Measurements from ENCODE around the gene COMT.

The COMT gene

DNA sequence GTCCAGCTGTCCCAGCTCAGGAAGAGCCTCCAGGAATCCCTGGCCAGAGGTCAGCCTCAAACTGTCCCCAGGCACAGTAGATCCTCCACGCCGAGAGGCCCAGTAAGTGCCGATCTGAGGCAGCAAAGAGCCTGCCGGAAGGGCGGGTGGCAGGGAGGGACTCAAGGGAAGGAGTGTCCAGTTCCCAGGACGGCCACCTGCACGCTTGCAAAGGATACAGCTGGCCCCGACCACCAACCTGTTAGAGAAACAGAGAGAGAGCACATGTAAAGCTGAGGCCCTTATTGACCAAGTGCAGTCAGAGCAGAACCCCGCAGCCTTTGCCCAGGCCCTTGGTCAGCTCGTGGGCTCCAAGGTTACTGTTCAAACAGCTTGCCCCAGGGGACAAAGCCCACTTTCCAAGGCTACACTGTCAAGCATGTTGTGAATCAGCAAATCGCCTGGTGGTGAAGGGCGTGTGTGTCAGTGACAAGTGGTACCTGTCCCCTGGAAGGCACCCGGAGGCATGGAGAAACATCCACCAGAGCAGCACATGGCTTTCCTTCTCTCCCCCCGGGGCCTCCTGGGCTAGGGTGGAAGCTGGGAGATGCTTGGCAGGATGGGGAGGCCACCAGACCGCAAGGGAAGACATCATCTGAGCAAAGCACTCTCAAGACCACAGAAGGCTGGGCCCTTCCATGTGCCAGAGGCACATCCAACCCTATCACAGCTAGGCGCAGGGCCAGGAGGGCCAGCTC, 42.6 kb upstream of the COMT start:
- no peak overlapping the region for H3K27ac ChIP-seq

DNA sequence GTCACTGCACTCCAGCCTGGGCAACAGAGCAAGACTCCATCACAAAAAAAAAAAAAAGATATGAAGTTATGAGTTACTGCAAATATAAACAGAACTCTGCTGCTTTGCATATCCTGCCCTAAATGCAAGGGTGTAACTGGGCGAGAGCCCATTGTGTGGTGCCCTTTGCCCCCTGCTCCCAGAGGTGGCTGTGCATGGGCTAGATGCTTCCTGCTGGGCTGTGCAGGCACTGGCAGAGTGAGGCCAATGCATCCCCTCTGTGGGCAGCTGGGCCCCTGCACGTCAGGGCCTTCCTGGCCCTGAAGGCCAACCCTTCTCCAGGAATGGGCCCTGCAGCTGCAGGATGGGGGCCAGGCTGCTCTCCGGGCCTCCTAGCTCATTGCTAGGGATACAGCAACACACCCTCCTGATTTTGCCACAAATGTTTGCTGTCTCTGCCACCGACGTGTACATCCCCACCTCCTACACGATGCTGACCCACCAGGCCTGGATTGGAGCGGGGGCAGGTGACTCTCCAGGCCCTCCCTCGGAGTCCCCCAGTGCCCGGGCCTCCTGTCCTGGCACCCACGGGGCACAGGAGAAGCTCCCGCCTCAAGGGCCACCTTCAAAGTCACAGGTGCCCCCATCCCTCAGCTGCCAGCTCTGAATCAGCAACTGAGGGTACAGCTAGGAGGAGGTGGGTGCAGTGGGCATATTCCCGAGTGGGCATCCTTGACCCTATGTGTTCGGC, 40.7 kb upstream of the COMT start:
- Histone ChIP-seq H3K4me1 (ENCODE audit: low read depth, poor library complexity, severe bottlenecking) (peaks cover 4% of the 10 kb centered on the region), H3K4me2 (no peak overlapping the region)
- TF ChIP-seq, protein P1, sequence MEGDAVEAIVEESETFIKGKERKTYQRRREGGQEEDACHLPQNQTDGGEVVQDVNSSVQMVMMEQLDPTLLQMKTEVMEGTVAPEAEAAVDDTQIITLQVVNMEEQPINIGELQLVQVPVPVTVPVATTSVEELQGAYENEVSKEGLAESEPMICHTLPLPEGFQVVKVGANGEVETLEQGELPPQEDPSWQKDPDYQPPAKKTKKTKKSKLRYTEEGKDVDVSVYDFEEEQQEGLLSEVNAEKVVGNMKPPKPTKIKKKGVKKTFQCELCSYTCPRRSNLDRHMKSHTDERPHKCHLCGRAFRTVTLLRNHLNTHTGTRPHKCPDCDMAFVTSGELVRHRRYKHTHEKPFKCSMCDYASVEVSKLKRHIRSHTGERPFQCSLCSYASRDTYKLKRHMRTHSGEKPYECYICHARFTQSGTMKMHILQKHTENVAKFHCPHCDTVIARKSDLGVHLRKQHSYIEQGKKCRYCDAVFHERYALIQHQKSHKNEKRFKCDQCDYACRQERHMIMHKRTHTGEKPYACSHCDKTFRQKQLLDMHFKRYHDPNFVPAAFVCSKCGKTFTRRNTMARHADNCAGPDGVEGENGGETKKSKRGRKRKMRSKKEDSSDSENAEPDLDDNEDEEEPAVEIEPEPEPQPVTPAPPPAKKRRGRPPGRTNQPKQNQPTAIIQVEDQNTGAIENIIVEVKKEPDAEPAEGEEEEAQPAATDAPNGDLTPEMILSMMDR (conservative IDR thresholded peaks at IDR 0.05; ENCODE audit: low read depth, low read length), result no peak

More for the DNA sequence above, 42.6 kb upstream of the COMT start:
- H3K4me3 ChIP-seq (IDR thresholded peaks at IDR 0.05; ENCODE audit: insufficient read depth, low read depth, low read length), result no peak overlapping the region
- TF ChIP-seq, protein P1 (conservative IDR thresholded peaks at IDR 0.05; ENCODE audit: low read depth, low read length), result no peak
- no peak overlapping the region for H2AFZ ChIP-seq (ENCODE audit: low read depth)
- H3K27me3 ChIP-seq (ENCODE audit: insufficient read depth, low read depth), result no peaks in the 10 kb centered on the region
- H4K20me1 ChIP-seq (ENCODE audit: insufficient read depth), result no peaks in the 10 kb centered on the region
- H3K4me2 ChIP-seq, result no peak overlapping the region
- H3K4me1 ChIP-seq (ENCODE audit: low read depth, poor library complexity, severe bottlenecking), result peaks cover 7% of the 10 kb centered on the region
- no peak overlapping the region for H3K9ac ChIP-seq
- H3K79me2 ChIP-seq (ENCODE audit: insufficient read depth, low read depth), result no peaks in the 10 kb centered on the region
- H3K36me3 ChIP-seq (ENCODE audit: insufficient read depth), result no peaks in the 10 kb centered on the region

DNA sequence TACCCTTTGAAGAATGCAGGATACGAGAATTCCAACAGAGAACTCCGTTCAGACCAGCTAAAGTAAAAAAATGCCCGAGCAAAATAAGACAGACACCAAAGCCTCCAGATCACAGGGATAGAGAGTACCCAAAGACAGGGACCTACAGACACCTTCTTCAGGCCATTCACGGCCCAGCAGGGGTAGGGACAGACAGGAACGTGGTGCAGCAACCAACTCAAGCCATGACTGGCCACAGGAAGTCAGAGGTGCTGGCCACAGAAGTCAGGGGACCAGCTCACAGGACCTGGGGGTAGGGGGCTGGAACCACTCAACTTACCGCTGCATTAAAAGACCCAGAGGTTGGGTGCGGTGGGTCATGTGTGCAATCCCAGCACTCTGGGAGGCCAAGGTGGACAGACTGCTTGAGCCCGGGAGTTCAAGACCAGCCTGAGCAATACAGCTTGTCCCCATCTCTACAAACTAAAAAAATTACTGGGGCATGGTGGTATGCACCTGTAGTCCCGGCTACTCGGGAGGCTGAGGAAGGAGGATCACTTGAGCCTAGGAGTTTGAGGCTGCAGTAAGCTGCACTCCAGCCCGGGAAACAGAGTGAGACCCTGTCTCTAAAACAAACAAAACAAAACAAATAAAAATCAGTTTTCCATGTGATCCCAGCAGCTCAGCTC, 39.9 kb upstream of the COMT start:
- H3K4me3 ChIP-seq (IDR thresholded peaks at IDR 0.05; ENCODE audit: insufficient read depth, low read depth, low read length), result no peak overlapping the region
- no peaks in the 10 kb centered on the region for H3K27me3 ChIP-seq (ENCODE audit: insufficient read depth, low read depth)
- H3K79me2 ChIP-seq (ENCODE audit: insufficient read depth, low read depth), result no peaks in the 10 kb centered on the region
- H3K9ac ChIP-seq, result no peak overlapping the region
- no peaks in the 10 kb centered on the region for H3K4me1 ChIP-seq (ENCODE audit: low read depth, poor library complexity, severe bottlenecking)
- H2AFZ ChIP-seq (ENCODE audit: low read depth), result no peak overlapping the region
- TF ChIP-seq, protein P1 (conservative IDR thresholded peaks at IDR 0.05; ENCODE audit: low read depth, low read length), result no peak
- H3K27ac ChIP-seq, result no peak overlapping the region
- H3K36me3 ChIP-seq (ENCODE audit: insufficient read depth), result no peaks in the 10 kb centered on the region
- H3K4me2 ChIP-seq, result no peak overlapping the region
- no peaks in the 10 kb centered on the region for H4K20me1 ChIP-seq (ENCODE audit: insufficient read depth)

More for the DNA sequence above, 40.7 kb upstream of the COMT start:
- Histone ChIP-seq H3K79me2 (ENCODE audit: insufficient read depth, low read depth) (no peaks in the 10 kb centered on the region), H3K9ac (no peak overlapping the region), H3K27me3 (ENCODE audit: insufficient read depth, low read depth) (no peaks in the 10 kb centered on the region), H4K20me1 (ENCODE audit: insufficient read depth) (no peaks in the 10 kb centered on the region), H3K36me3 (ENCODE audit: insufficient read depth) (no peaks in the 10 kb centered on the region), H2AFZ (ENCODE audit: low read depth) (no peak overlapping the region), H3K4me3 (IDR thresholded peaks at IDR 0.05; ENCODE audit: insufficient read depth, low read depth, low read length) (no peak overlapping the region), H3K27ac (no peak overlapping the region)

DNA sequence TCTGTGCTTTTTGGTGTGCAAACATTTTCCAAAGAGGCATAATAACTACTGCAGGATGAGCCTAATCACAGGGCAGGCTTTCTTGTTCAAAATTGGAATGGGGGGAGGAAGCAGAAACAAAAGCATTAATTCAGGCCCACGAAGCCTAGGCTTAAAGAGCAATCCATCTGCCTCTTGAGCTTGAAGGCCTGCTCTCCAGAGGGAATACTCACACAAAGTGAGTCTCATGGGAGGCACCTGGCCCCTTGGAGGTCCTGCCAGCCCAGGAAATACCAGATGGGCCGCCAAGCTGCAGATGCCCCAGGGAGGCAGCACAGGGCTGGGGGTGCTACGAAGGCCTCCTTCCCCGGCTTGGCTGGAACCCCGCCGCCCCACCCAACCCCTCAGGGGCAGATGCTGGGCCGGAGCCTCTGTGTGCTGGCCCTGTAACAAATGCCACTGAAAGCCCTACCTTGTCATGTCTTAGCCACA, 39.3 kb upstream of the COMT start:
- no peak overlapping the region for H3K4me2 ChIP-seq
- no peak overlapping the region for H3K4me3 ChIP-seq (IDR thresholded peaks at IDR 0.05; ENCODE audit: insufficient read depth, low read depth, low read length)
- no peak overlapping the region for H3K27ac ChIP-seq
- H3K4me1 ChIP-seq (ENCODE audit: low read depth, poor library complexity, severe bottlenecking), result no peaks in the 10 kb centered on the region
- no peak overlapping the region for H2AFZ ChIP-seq (ENCODE audit: low read depth)
- no peaks in the 10 kb centered on the region for H4K20me1 ChIP-seq (ENCODE audit: insufficient read depth)
- H3K79me2 ChIP-seq (ENCODE audit: insufficient read depth, low read depth), result no peaks in the 10 kb centered on the region
- H3K27me3 ChIP-seq (ENCODE audit: insufficient read depth, low read depth), result no peaks in the 10 kb centered on the region
- H3K9ac ChIP-seq, result no peak overlapping the region
- TF ChIP-seq, protein P1 (conservative IDR thresholded peaks at IDR 0.05; ENCODE audit: low read depth, low read length), result no peak
- no peaks in the 10 kb centered on the region for H3K36me3 ChIP-seq (ENCODE audit: insufficient read depth)

Measured in KMS-11 (cell line).